HCT116 (cell line): Measurements from ENCODE around the gene COPS3. TPM values are rescaled to one million over a fixed set of nuclear protein-coding genes. Genes with fewer than 3 reads are reported as not detected.

Source experiments
- ATAC-seq: fragments of 200-7000 bp; cut with Tn5 transposase; 2 replicates; pipeline ENCODE4 v1.9.1; 2020; ENCODE audit warnings: mild to moderate bottlenecking, moderate library complexity
- Bru-seq: library from RNA; stranded (reverse); fragments of 400-500 nt; gene quantifications from one replicate; lab custom pipeline; 2021; lab: Mats Ljungman, UMichigan
- BruChase-seq, 2 experiments: library from RNA; stranded (reverse); fragments of 400-500 nt; gene quantifications; one replicate each; lab custom pipeline; 2021; lab: Mats Ljungman, UMichigan
- BruUV-seq: library from RNA; stranded (reverse); fragments of 400-500 nt; replicated peaks from 2 replicates; lab custom pipeline; 2021; lab: Mats Ljungman, UMichigan
- CTCF ChIA-PET: fragments of 300-600 bp; sonication (Branson Sonifier 250); formaldehyde crosslinking; loops from one replicate; lab custom pipeline; 2021; ENCODE audit warnings: antibody characterized with exemption; lab: Charles Lee
- POLR2A ChIA-PET: fragments of 300-600, 350-600 bp; sonication (Branson Sonifier 250); formaldehyde crosslinking; loops from one replicate; lab custom pipeline; 2021; ENCODE audit warnings: antibody characterized with exemption; lab: Charles Lee
- RAD21 ChIA-PET, 2 experiments: fragments of 300-600 bp; sonication (Branson Sonifier 250); formaldehyde crosslinking; loops; one replicate each; lab custom pipeline; 2023; ENCODE audit warnings: low total read pairs in 2 of 2; ENCODE audit not compliant: uncharacterized antibody in 2 of 2, unreplicated experiment in 2 of 2, low non-redundant PET in 1 of 2; lab: Charles Lee
- DNase-seq: peaks from one replicate; pipeline ENCODE4 v3.0.0-alpha.2; 2010; ENCODE audit warnings: low read depth, low spot score
- H2AFZ ChIP-seq: fragments of 200-600 bp; shearing (Covaris generic), sonication (generic); 2 replicates; pipeline ENCODE4 v1.6.1; 2017; ENCODE audit warnings: low read depth, mixed run types, mixed read lengths, antibody characterized with exemption, low read length; ENCODE audit not compliant: poor library complexity, severe bottlenecking
- H3K27ac ChIP-seq: 2 replicates; pipeline ENCODE4 v1.5.1; 2012; ENCODE audit warnings: low read depth, low read length
- H3K27me3 ChIP-seq: fragments of 200-600 bp; sonication (generic); 2 replicates; pipeline ENCODE4 v1.6.1; 2016; ENCODE audit warnings: mixed run types, low read length, mixed read lengths; ENCODE audit not compliant: insufficient read depth
- H3K36me3 ChIP-seq, 2 experiments: fragments of 200-500 bp in 1 of 2; fragments of 200-600 bp in 1 of 2; sonication (Bioruptor generic) in 1 of 2; sonication (generic) in 1 of 2; 2 replicates each; pipeline versions ENCODE4 v1.5.1 to v1.6.1; 2014 to 2016; ENCODE audit warnings: low read length in 2 of 2, inconsistent platforms in 1 of 2, mixed read lengths in 1 of 2, mixed run types in 1 of 2; ENCODE audit not compliant: insufficient read depth in 2 of 2, control insufficient read depth in 1 of 2
- H3K4me1 ChIP-seq, 2 experiments: fragments of 200-600 bp in 1 of 2; sonication (generic) in 1 of 2; 2 replicates each; pipeline versions ENCODE4 v1.5.1 to v1.6.1; 2012 to 2017; ENCODE audit warnings: low read length in 2 of 2, inconsistent platforms in 1 of 2, mild to moderate bottlenecking in 1 of 2, mixed read lengths in 1 of 2, mixed run types in 1 of 2, moderate library complexity in 1 of 2; ENCODE audit not compliant: insufficient read depth in 2 of 2, control insufficient read depth in 1 of 2
- H3K4me2 ChIP-seq: fragments of 200-600 bp; sonication (generic); 2 replicates; pipeline ENCODE4 v1.6.1; 2017; ENCODE audit warnings: mixed run types, low read length, mixed read lengths
- H3K4me3 ChIP-seq, 2 experiments: fragments of 200-600 bp in 1 of 2; sonication (generic) in 1 of 2; replicated peaks in 1 of 2; 2 replicates each; pipeline ENCODE4 v1.5.1; 2011 to 2016; ENCODE audit warnings: low read length in 2 of 2, control low read depth in 1 of 2, low read depth in 1 of 2, mild to moderate bottlenecking in 1 of 2, mixed read lengths in 1 of 2, mixed run types in 1 of 2
- H3K79me2 ChIP-seq: fragments of 200-600 bp; sonication (generic); 2 replicates; pipeline ENCODE4 v1.6.1; 2017; ENCODE audit warnings: mild to moderate bottlenecking, mixed run types, low read length, moderate library complexity, mixed read lengths; ENCODE audit not compliant: insufficient read depth
- H3K9ac ChIP-seq: fragments of 200-600 bp; sonication (generic); 2 replicates; pipeline ENCODE4 v1.6.1; 2016; ENCODE audit warnings: low read length, mixed read lengths
- H3K9me2 ChIP-seq: fragments of 200-600 bp; sonication (generic), shearing (Covaris generic); 2 replicates; pipeline ENCODE4 v1.6.1; 2017; ENCODE audit warnings: mixed run types, mild to moderate bottlenecking, moderate library complexity; ENCODE audit not compliant: insufficient read depth
- H3K9me3 ChIP-seq, 2 experiments: fragments of 200-500 bp in 1 of 2; fragments of 200-600 bp in 1 of 2; sonication (Bioruptor generic) in 1 of 2; sonication (generic) in 1 of 2; 2 replicates each; pipeline ENCODE4 v1.6.1; 2014 to 2017; ENCODE audit warnings: low read length in 2 of 2, mixed read lengths in 2 of 2, inconsistent platforms in 1 of 2, low read depth in 1 of 2, mild to moderate bottlenecking in 1 of 2, mixed run types in 1 of 2, moderate library complexity in 1 of 2; ENCODE audit not compliant: control insufficient read depth in 1 of 2, insufficient read depth in 1 of 2
- H4K20me1 ChIP-seq: fragments of 200-600 bp; sonication (generic), shearing (Covaris generic); 2 replicates; pipeline ENCODE4 v1.6.1; 2017; ENCODE audit warnings: mixed run types, mild to moderate bottlenecking, moderate library complexity; ENCODE audit not compliant: insufficient read depth
- ELF1 ChIP-seq: IDR thresholded peaks from 2 replicates; pipeline ENCODE4 v1.6.1; 2012; ENCODE audit warnings: low read depth, borderline replicate concordance
- POLR2A ChIP-seq: IDR thresholded peaks from 2 replicates; pipeline ENCODE4 v1.7.0; 2011; ENCODE audit warnings: borderline replicate concordance; ENCODE audit not compliant: insufficient read depth, insufficient read length; ENCODE audit errors: extremely low read depth
- POLR2AphosphoS5 ChIP-seq: IDR thresholded peaks from 2 replicates; pipeline ENCODE4 v1.6.1; 2011; ENCODE audit warnings: mild to moderate bottlenecking, low read depth, low read length, moderate library complexity
- SIN3A ChIP-seq: IDR thresholded peaks from 2 replicates; pipeline ENCODE4 v1.6.1; 2012; ENCODE audit warnings: low read depth
- SP1 ChIP-seq: IDR thresholded peaks from 2 replicates; pipeline ENCODE4 v1.6.1; 2012; ENCODE audit warnings: low read depth
- YY1 ChIP-seq: IDR thresholded peaks from 2 replicates; pipeline ENCODE4 v1.6.1; 2011; ENCODE audit warnings: low read length, low read depth, moderate library complexity, mild to moderate bottlenecking; ENCODE audit not compliant: insufficient replicate concordance; ENCODE audit errors: extremely low read depth
- ZFX ChIP-seq: fragments of 450-650 bp; IDR thresholded peaks from 2 replicates; pipeline ENCODE4 v1.6.1; 2017
- intact Hi-C: fragments of 100-400 bp; cut with micrococcal nuclease; formaldehyde crosslinking; loops from 2 replicates; pipeline ENCODE4 v1.10.0; 2022
- long read RNA-seq: library from polyadenylated mRNA; unstranded; transcript quantifications from one replicate; pipeline ENCODE4 v2.0.0, GENCODE V29; 2021; ENCODE audit not compliant: unreplicated experiment
- polyA plus RNA-seq: library from polyadenylated mRNA; unstranded; fragments of >200 nt; gene quantifications from 2 replicates; pipeline ENCODE4 v1.2.1, GENCODE V29; 2012; ENCODE audit warnings: missing spikeins
- total RNA-seq: library from RNA; stranded (reverse); gene quantifications from one replicate; pipeline ENCODE4 v1.2.1, GENCODE V29; 2021; ENCODE audit not compliant: unreplicated experiment
- TF ChIP-seq, protein P1 (sequence below): IDR thresholded peaks from 2 replicates; pipeline ENCODE4 v1.6.1; 2012; ENCODE audit warnings: low read depth
- TF ChIP-seq, protein P2 (sequence below): IDR thresholded peaks from 2 replicates; pipeline ENCODE4 v1.6.1; 2012
- TF ChIP-seq, protein P3 (sequence below): IDR thresholded peaks from 2 replicates; pipeline ENCODE4 v1.6.1; 2011; ENCODE audit warnings: mild to moderate bottlenecking, low read length, moderate library complexity; ENCODE audit not compliant: insufficient replicate concordance; ENCODE audit errors: extremely low read depth
- TF ChIP-seq, protein P4 (sequence below): IDR thresholded peaks from 2 replicates; pipeline ENCODE4 v1.6.1; 2012

Gene COPS3
- 99.0 TPM for total RNA-seq
- 60.1 and 77.7 TPM in 2 replicates for polyA plus RNA-seq
- percentile 79 among the genes with signal in this experiment for Bru-seq, nascent RNA
- BruChase-seq, experiment 1, labeled RNA remaining after a 6-hour chase = percentile 86 among the genes with signal in this experiment
- percentile 72 among the genes with signal in this experiment for BruChase-seq, experiment 2, labeled RNA remaining after a 2-hour chase
- long read RNA-seq, transcript COPS3-201 (12 exons, 1,641 nt) = major isoform, 119 of 155 reads
- long read RNA-seq, partial matches to known transcripts = 8 of 155 reads
- long read RNA-seq, other reads (novel, unspliced or antisense) = 28 of 155 reads

DNA sequence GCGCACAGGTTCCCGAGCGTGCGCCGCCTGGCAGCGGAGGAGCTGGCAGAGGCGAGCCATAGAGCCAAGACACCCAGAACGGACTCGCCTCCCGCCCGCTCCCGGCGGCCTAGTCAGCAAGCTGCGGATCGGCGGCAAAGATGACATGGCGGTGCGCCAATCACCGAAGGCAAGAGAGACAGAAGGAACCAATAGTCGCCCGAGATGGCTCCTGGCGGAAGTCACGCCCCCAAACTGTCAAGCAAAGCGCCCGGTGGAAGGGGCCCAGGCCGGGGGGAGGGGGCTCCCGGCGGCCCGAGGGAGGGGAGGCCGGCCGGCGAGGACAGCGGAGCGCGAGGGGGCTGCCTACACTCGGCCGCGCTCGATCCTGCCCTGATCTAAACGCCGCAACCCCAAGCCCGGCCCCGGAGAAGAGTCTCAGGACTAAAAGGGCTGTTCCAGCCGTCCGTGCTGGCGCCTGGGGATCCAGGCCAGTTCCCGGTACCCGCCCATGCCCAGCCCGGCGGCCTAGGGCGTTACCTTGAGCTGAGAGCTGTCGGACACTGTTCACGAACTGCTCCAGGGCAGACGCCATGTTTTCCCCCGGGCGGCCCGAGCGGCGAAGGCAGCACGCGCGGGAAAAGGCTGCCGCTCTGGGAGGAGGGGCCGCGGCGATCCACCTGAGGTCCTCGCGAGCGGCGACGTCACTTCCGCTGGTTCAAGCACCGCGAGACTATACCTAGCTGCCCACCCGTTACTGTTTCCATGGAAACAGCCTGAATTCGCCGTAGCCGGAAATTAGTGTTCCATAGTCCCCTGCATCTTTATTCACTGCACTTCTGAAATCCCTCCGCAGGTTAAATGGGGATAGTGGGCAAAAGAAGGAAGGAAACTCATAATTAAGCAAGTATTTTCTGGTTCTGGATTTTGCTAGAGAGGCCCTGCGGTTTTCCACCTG, at the start of gene COPS3:
TSS of gene COPS3 (minus strand) at position 634 of the 937 bp plus-strand sequence. CDS start at position 574, 60 bp downstream.
- Histone ChIP-seq H3K9ac (peak within 1 kb of the TSS; percentile 98), H2AFZ (peak within 1 kb of the TSS; percentile 70)
- intact Hi-C loops = loop anchor here (2.0 kb wide), 1 partner anchor 74 kb away; the partner anchor contains the start of gene PLD6

More for the DNA sequence above, at the start of gene COPS3:
- peak within 1 kb of the TSS; percentile 94 for H3K4me2 ChIP-seq
- no peaks in the 10 kb centered on the region for H3K9me3 ChIP-seq
- H3K9me2 ChIP-seq = no peaks in the 10 kb centered on the region
- RAD21 ChIA-PET = no interaction called here
- no peaks in the 10 kb centered on the region for H3K27me3 ChIP-seq
- peak; percentile 94 for ATAC-seq
- H3K4me1 ChIP-seq = peaks cover 13 to 17% of the 10 kb centered on the region in 2 experiments; a peak in 3 of 4 replicates
- POLR2A ChIA-PET = interaction anchor here (0.7 to 1.3 kb wide), 3 partner anchors 12 to 273 kb away, joined by 3 read pairs; no protein-coding TSS in a partner anchor
- peaks cover 6% of the 10 kb centered on the region; the same call in 1 of the 2 replicates for H4K20me1 ChIP-seq
- CTCF ChIA-PET = interaction anchor here (1.7 kb wide), 1 partner anchor 11 kb away, joined by 8 read pairs; no protein-coding TSS in a partner anchor
- BruUV-seq = no TSS peak
- peaks cover 0 to 3% of the 10 kb centered on the region in 2 experiments; a peak in 1 of 4 replicates for H3K36me3 ChIP-seq
- TF ChIP-seq ELF1 (no peak; the same call in 1 of the 2 replicates), POLR2A (peak; percentile 75), YY1 (peak; percentile 76), SP1 (peak; percentile 54), SIN3A (peak; percentile 45; the same call in 1 of the 2 replicates), POLR2AphosphoS5 (peak; percentile 67), ZFX (peak; percentile 77; the same call in 1 of the 2 replicates)
- TF ChIP-seq, protein P1, sequence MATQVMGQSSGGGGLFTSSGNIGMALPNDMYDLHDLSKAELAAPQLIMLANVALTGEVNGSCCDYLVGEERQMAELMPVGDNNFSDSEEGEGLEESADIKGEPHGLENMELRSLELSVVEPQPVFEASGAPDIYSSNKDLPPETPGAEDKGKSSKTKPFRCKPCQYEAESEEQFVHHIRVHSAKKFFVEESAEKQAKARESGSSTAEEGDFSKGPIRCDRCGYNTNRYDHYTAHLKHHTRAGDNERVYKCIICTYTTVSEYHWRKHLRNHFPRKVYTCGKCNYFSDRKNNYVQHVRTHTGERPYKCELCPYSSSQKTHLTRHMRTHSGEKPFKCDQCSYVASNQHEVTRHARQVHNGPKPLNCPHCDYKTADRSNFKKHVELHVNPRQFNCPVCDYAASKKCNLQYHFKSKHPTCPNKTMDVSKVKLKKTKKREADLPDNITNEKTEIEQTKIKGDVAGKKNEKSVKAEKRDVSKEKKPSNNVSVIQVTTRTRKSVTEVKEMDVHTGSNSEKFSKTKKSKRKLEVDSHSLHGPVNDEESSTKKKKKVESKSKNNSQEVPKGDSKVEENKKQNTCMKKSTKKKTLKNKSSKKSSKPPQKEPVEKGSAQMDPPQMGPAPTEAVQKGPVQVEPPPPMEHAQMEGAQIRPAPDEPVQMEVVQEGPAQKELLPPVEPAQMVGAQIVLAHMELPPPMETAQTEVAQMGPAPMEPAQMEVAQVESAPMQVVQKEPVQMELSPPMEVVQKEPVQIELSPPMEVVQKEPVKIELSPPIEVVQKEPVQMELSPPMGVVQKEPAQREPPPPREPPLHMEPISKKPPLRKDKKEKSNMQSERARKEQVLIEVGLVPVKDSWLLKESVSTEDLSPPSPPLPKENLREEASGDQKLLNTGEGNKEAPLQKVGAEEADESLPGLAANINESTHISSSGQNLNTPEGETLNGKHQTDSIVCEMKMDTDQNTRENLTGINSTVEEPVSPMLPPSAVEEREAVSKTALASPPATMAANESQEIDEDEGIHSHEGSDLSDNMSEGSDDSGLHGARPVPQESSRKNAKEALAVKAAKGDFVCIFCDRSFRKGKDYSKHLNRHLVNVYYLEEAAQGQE = no peak
- TF ChIP-seq, protein P2, sequence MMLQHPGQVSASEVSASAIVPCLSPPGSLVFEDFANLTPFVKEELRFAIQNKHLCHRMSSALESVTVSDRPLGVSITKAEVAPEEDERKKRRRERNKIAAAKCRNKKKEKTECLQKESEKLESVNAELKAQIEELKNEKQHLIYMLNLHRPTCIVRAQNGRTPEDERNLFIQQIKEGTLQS = no peak
- TF ChIP-seq, protein P3, sequence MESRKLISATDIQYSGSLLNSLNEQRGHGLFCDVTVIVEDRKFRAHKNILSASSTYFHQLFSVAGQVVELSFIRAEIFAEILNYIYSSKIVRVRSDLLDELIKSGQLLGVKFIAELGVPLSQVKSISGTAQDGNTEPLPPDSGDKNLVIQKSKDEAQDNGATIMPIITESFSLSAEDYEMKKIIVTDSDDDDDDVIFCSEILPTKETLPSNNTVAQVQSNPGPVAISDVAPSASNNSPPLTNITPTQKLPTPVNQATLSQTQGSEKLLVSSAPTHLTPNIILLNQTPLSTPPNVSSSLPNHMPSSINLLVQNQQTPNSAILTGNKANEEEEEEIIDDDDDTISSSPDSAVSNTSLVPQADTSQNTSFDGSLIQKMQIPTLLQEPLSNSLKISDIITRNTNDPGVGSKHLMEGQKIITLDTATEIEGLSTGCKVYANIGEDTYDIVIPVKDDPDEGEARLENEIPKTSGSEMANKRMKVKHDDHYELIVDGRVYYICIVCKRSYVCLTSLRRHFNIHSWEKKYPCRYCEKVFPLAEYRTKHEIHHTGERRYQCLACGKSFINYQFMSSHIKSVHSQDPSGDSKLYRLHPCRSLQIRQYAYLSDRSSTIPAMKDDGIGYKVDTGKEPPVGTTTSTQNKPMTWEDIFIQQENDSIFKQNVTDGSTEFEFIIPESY = peak; percentile 95
- TF ChIP-seq, protein P4, sequence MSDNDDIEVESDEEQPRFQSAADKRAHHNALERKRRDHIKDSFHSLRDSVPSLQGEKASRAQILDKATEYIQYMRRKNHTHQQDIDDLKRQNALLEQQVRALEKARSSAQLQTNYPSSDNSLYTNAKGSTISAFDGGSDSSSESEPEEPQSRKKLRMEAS = peak; percentile 89
- TF ChIP-seq, all 23 proteins: peak for 8
- H3K79me2 ChIP-seq = peaks cover 47% of the 10 kb centered on the region
- H3K27ac ChIP-seq = peak within 1 kb of the TSS; percentile 89
- peak within 1 kb of the TSS; percentile 85 to 94 for H3K4me3 ChIP-seq
- DNase-seq = peak; percentile 94
